ENCODE data around the gene TNFAIP1. TPM values are rescaled to one million over a fixed set of nuclear protein-coding genes. Genes with fewer than 3 reads are reported as not detected.

TNFAIP1 gene
- total and polyA plus RNA-seq, 4 donors: 17.7 to 59.6 (median 35.9) TPM

- no peak overlapping the region for H3K9ac ChIP-seq (ENCODE audit: insufficient read depth in 1 of 2, low read length in 2 of 2)
- H3K27ac ChIP-seq (ENCODE audit: low read depth in 1 of 2, low read length in 1 of 2): no peak overlapping the region
- H3K9me3 ChIP-seq (ENCODE audit: control insufficient read depth in 4 of 4, insufficient read depth in 3 of 4, low read length in 3 of 4): no peaks in the 10 kb centered on the region
- H3K27me3 ChIP-seq (ENCODE audit: control insufficient read depth in 3 of 3, insufficient read depth in 3 of 3, low read length in 2 of 3): no peaks in the 10 kb centered on the region
- ATAC-seq (ENCODE audit: insufficient read depth, low FRiP score): no peak
- no peak for DNase-seq
- no peaks in the 10 kb centered on the region for H3K36me3 ChIP-seq (ENCODE audit: control insufficient read depth in 4 of 4, insufficient read depth in 4 of 4, low read length in 4 of 4)
- no peak overlapping the region for H3K4me3 ChIP-seq
- H3K4me1 ChIP-seq (ENCODE audit: control insufficient read depth in 5 of 5, insufficient read depth in 5 of 5, low read length in 5 of 5): no peaks in the 10 kb centered on the region
- 88 to 89% methylated on average over 3 of the region's 3 CpGs for WGBS, 2 donors
- TF ChIP-seq CTCF (IDR thresholded peaks at IDR 0.05; ENCODE audit: control extremely low read depth, extremely low read depth): no peak
Measured at GRCh38 chr17:28298449-28298848, 37.1 kb upstream of the TNFAIP1 start.

GRCh38 chr17:28306954-28307401 lies 28.6 kb upstream of the TNFAIP1 start:
- no peak overlapping the region for H3K27ac ChIP-seq (ENCODE audit: low read depth in 1 of 2, low read length in 1 of 2)
- WGBS, 2 donors: 31 to 36% methylated on average over 33 to 38 of the region's 38 CpGs
- TF ChIP-seq CTCF (IDR thresholded peaks at IDR 0.05; ENCODE audit: control extremely low read depth, extremely low read depth): no peak
- no peak overlapping the region for H3K4me3 ChIP-seq
- ATAC-seq (ENCODE audit: insufficient read depth, low FRiP score) (no peak), DNase-seq (no peak)
- no peak overlapping the region for H3K9ac ChIP-seq (ENCODE audit: insufficient read depth in 1 of 2, low read length in 2 of 2)
- peaks cover 0 to 4% (median 0%) of the 10 kb centered on the region in 5 donors for H3K4me1 ChIP-seq (ENCODE audit: control insufficient read depth in 5 of 5, insufficient read depth in 5 of 5, low read length in 5 of 5)
- H3K9me3 ChIP-seq (ENCODE audit: control insufficient read depth in 4 of 4, insufficient read depth in 3 of 4, low read length in 3 of 4): peaks cover 0 to 2% (median 0%) of the 10 kb centered on the region in 4 donors
- peaks cover 0 to 34% (median 23%) of the 10 kb centered on the region in 3 donors for H3K27me3 ChIP-seq (ENCODE audit: control insufficient read depth in 3 of 3, insufficient read depth in 3 of 3, low read length in 2 of 3)
- no peaks in the 10 kb centered on the region for H3K36me3 ChIP-seq (ENCODE audit: control insufficient read depth in 4 of 4, insufficient read depth in 4 of 4, low read length in 4 of 4)

GRCh38 chr17:28313841-28314240 lies 21.7 kb upstream of the TNFAIP1 start:
- Histone ChIP-seq H3K36me3 (ENCODE audit: control insufficient read depth in 4 of 4, insufficient read depth in 4 of 4, low read length in 4 of 4) (no peaks in the 10 kb centered on the region), H3K27ac (ENCODE audit: low read depth in 1 of 2, low read length in 1 of 2) (no peak overlapping the region), H3K9ac (ENCODE audit: insufficient read depth in 1 of 2, low read length in 2 of 2) (no peak overlapping the region), H3K4me3 (no peak overlapping the region), H3K4me1 (ENCODE audit: control insufficient read depth in 5 of 5, insufficient read depth in 5 of 5, low read length in 5 of 5) (peaks cover 0 to 9% (median 4%) of the 10 kb centered on the region in 5 donors), H3K27me3 (ENCODE audit: control insufficient read depth in 3 of 3, insufficient read depth in 3 of 3, low read length in 2 of 3) (peaks cover 0 to 3% (median 3%) of the 10 kb centered on the region in 3 donors), H3K9me3 (ENCODE audit: control insufficient read depth in 4 of 4, insufficient read depth in 3 of 4, low read length in 3 of 4) (no peaks in the 10 kb centered on the region)
- no peak for TF ChIP-seq CTCF (IDR thresholded peaks at IDR 0.05; ENCODE audit: control extremely low read depth, extremely low read depth)
- ATAC-seq (ENCODE audit: insufficient read depth, low FRiP score): no peak
- DNase-seq: no peak
- 86 to 98% methylated on average over 2 of the region's 2 CpGs for WGBS, 2 donors

Data from lung (tissue), 12 donors.